ENCODE results near the gene WDR1.

GRCh38 chr4:10143171-10143570 lies 26.6 kb upstream of the WDR1 start:
- TF ChIP-seq CTCF (IDR thresholded peaks at IDR 0.05) (no peak), EP300 (IDR thresholded peaks at IDR 0.05; ENCODE audit: low read depth) (no peak)

All from transverse colon (tissue), 3 donors.